Naive thymus-derived CD8-positive, alpha-beta T cell (primary cell): ENCODE measurements around the gene SNAP29. TPM values are rescaled to one million over a fixed set of nuclear protein-coding genes. Genes with fewer than 3 reads are reported as not detected.

ENCODE experiments used
- polyA plus RNA-seq, 3 donors: library from polyadenylated mRNA; unstranded; fragments of 300-500 nt; fragmentation: Illumina TruSeq; gene quantifications; one replicate each; pipeline ENCODE4 v1.2.3, GENCODE V29; 2021
- total RNA-seq, 8 experiments: library from RNA in 2 of 8; stranded (reverse) in 2 of 8; gene quantifications; one replicate each; pipeline ENCODE4 v1.2.3 and lab custom pipeline; 2021 to 2026

SNAP29 gene
- total and polyA plus RNA-seq, 5 experiments from 2014 or later, result 18.2 to 25.1 (median 20.8) TPM

Other genes with a start within 250 kb of the SNAP29 start
- gene SERPIND1, start 84.9 kb upstream of the SNAP29 start, total RNA-seq, result not detected
- gene SERPIND1, start 84.9 kb upstream of the SNAP29 start, polyA plus RNA-seq, result not detected
- gene PI4KA, start 196 bp upstream of the SNAP29 start, total RNA-seq, result 100 to 1,000 TPM; 148 to 158 TPM
- gene PI4KA, start 196 bp upstream of the SNAP29 start, polyA plus RNA-seq, result 10 to 100 TPM; 34.4 to 69.6 (median 50.0) TPM
- 10 to 100 TPM; 75.1 to 79.0 TPM for gene CRKL, start 58.4 kb downstream of the SNAP29 start, total RNA-seq
- 10 to 100 TPM; 39.0 to 53.8 (median 40.1) TPM for gene CRKL, start 58.4 kb downstream of the SNAP29 start, polyA plus RNA-seq
- 1 to 10 TPM in 1 of 2 experiments, under 1 TPM in 1; 0.47 to 1.3 TPM for gene AIFM3, start 108.2 kb downstream of the SNAP29 start, total RNA-seq
- under 1 TPM; 0.16 to 0.53 (median 0.32) TPM for gene AIFM3, start 108.2 kb downstream of the SNAP29 start, polyA plus RNA-seq
- gene LZTR1, start 123.3 kb downstream of the SNAP29 start, total RNA-seq, result 100 to 1,000 TPM in 1 of 2 experiments, 10 to 100 TPM in 1; 92.9 to 103 TPM
- 10 to 100 TPM in 2 of 3 donors, 1 to 10 TPM in 1; 8.6 to 14.5 (median 12.3) TPM for gene LZTR1, start 123.3 kb downstream of the SNAP29 start, polyA plus RNA-seq
- 10 to 100 TPM; 68.5 to 70.5 TPM for gene THAP7, start 143.1 kb downstream of the SNAP29 start, total RNA-seq
- gene THAP7, start 143.1 kb downstream of the SNAP29 start, polyA plus RNA-seq, result 10 to 100 TPM; 31.7 to 55.5 (median 41.1) TPM
- gene P2RX6, start 156.2 kb downstream of the SNAP29 start, total RNA-seq, result 1 to 10 TPM; 2.7 to 4.5 TPM
- 1 to 10 TPM in 1 of 3 donors, under 1 TPM in 2; 0.25 to 1.1 (median 0.74) TPM for gene P2RX6, start 156.2 kb downstream of the SNAP29 start, polyA plus RNA-seq
- gene SLC7A4, start 173.6 kb downstream of the SNAP29 start, total RNA-seq, result 1 to 10 TPM in 1 of 2 experiments, under 1 TPM in 1; 0.69 to 1.3 TPM
- 1 to 10 TPM in 2 of 3 donors, under 1 TPM in 1; 0.99 to 1.4 (median 1.2) TPM for gene SLC7A4, start 173.6 kb downstream of the SNAP29 start, polyA plus RNA-seq
- gene LRRC74B, start 186.9 kb downstream of the SNAP29 start, total RNA-seq, result under 1 TPM in 1 of 2 experiments, not detected in 1; 0.11 TPM
- gene LRRC74B, start 186.9 kb downstream of the SNAP29 start, polyA plus RNA-seq, result not detected